Measurements from ENCODE around the gene ELFN2.

Gene ELFN2

GRCh38 chr22:37320726-37321677 lies 106.3 kb downstream of the ELFN2 start:
- ChIA-PET POLR2A (no interaction called here), CTCF (interaction anchor here (0.9 to 1.2 kb wide), 3 partner anchors 11 to 138 kb away, joined by 3 to 5 read pairs (median 4); no protein-coding TSS in a partner anchor)
- no peak for TF ChIP-seq LEF1 (IDR thresholded peaks at IDR 0.05; ENCODE audit: borderline replicate concordance)
- TF ChIP-seq SUZ12 (IDR thresholded peaks at IDR 0.05), result no peak
- no peak for TF ChIP-seq TARDBP (IDR thresholded peaks at IDR 0.05)
- no peak for TF ChIP-seq L3MBTL2 (conservative IDR thresholded peaks at IDR 0.05)
- TF ChIP-seq PKNOX1 (IDR thresholded peaks at IDR 0.05), result no peak
- TF ChIP-seq BHLHE40 (IDR thresholded peaks at IDR 0.05; ENCODE audit: borderline replicate concordance), result no peak
- no peak for DNase-seq (ENCODE audit: extremely low spot score)

GRCh38 chr22:37319469-37319868 lies 107.8 kb downstream of the ELFN2 start:
- TF ChIP-seq PKNOX1 (IDR thresholded peaks at IDR 0.05) (no peak), ARNT (IDR thresholded peaks at IDR 0.05) (no peak), FOXA1 (IDR thresholded peaks at IDR 0.05) (no peak), CTBP1 (IDR thresholded peaks at IDR 0.05; ENCODE audit: borderline replicate concordance) (no peak), BHLHE40 (IDR thresholded peaks at IDR 0.05; ENCODE audit: borderline replicate concordance) (no peak), SUZ12 (IDR thresholded peaks at IDR 0.05) (no peak), ELF4 (IDR thresholded peaks at IDR 0.05) (no peak), HDGF (IDR thresholded peaks at IDR 0.05; ENCODE audit: borderline replicate concordance) (no peak), SP1 (IDR thresholded peaks at IDR 0.05) (no peak), ZNF384 (IDR thresholded peaks at IDR 0.05) (no peak), L3MBTL2 (conservative IDR thresholded peaks at IDR 0.05) (no peak), NFRKB (IDR thresholded peaks at IDR 0.05) (no peak), FOXK2 (IDR thresholded peaks at IDR 0.05) (no peak), FOXM1 (IDR thresholded peaks at IDR 0.05; ENCODE audit: borderline replicate concordance) (no peak), LEF1 (IDR thresholded peaks at IDR 0.05; ENCODE audit: borderline replicate concordance) (no peak), TARDBP (IDR thresholded peaks at IDR 0.05) (no peak)
- ChIA-PET POLR2A (no interaction called here), CTCF (no interaction called here)
- no peak for DNase-seq (ENCODE audit: extremely low spot score)

- ChIA-PET POLR2A (interaction anchor here (1.0 kb wide), 1 partner anchor 140 kb away, joined by 3 read pairs; no protein-coding TSS in a partner anchor), CTCF (interaction anchor here (0.6 to 5.2 kb wide), 5 partner anchors 15 to 139 kb away, joined by 3 to 46 read pairs (median 6); no protein-coding TSS in a partner anchor)
- no peak for TF ChIP-seq CTBP1 (IDR thresholded peaks at IDR 0.05; ENCODE audit: borderline replicate concordance)
- TF ChIP-seq FOXM1 (IDR thresholded peaks at IDR 0.05; ENCODE audit: borderline replicate concordance), result no peak
- no peak for TF ChIP-seq L3MBTL2 (conservative IDR thresholded peaks at IDR 0.05)
- no peak for TF ChIP-seq LEF1 (IDR thresholded peaks at IDR 0.05; ENCODE audit: borderline replicate concordance)
- TF ChIP-seq FOXK2 (IDR thresholded peaks at IDR 0.05), result no peak
- TF ChIP-seq HDGF (IDR thresholded peaks at IDR 0.05; ENCODE audit: borderline replicate concordance), result no peak
- no peak for TF ChIP-seq BHLHE40 (IDR thresholded peaks at IDR 0.05; ENCODE audit: borderline replicate concordance)
- no peak for TF ChIP-seq ZNF384 (IDR thresholded peaks at IDR 0.05)
- no peak for TF ChIP-seq TARDBP (IDR thresholded peaks at IDR 0.05)
- no peak for TF ChIP-seq ARNT (IDR thresholded peaks at IDR 0.05)
- no peak for TF ChIP-seq PKNOX1 (IDR thresholded peaks at IDR 0.05)
- no peak for TF ChIP-seq ELF4 (IDR thresholded peaks at IDR 0.05)
- no peak for TF ChIP-seq NFRKB (IDR thresholded peaks at IDR 0.05)
- TF ChIP-seq FOXA1 (IDR thresholded peaks at IDR 0.05), result no peak
- no peak for TF ChIP-seq SP1 (IDR thresholded peaks at IDR 0.05)
- TF ChIP-seq SUZ12 (IDR thresholded peaks at IDR 0.05), result no peak
- DNase-seq (ENCODE audit: extremely low spot score), result no peak
Observed at GRCh38 chr22:37318364-37319109, 108.7 kb downstream of the ELFN2 start.
